PC-3 (cell line): ENCODE measurements around the gene THOC6. TPM values are rescaled to one million over a fixed set of nuclear protein-coding genes. Genes with fewer than 3 reads are reported as not detected.

Source experiments
- ATAC-seq: fragments of 200-7000 bp; cut with Tn5 transposase; 2 replicates; pipeline ENCODE4 v1.9.1; 2020; ENCODE audit warnings: mild to moderate bottlenecking, moderate library complexity
- BruUV-seq: library from RNA; stranded (reverse); fragments of 400-500 nt; replicated peaks from 2 replicates; lab custom pipeline; 2021; lab: Mats Ljungman, UMichigan
- CTCF ChIA-PET: fragments of 300-600 bp; sonication (Branson Sonifier 250); formaldehyde crosslinking; loops from one replicate; lab custom pipeline; 2022; ENCODE audit warnings: antibody characterized with exemption; lab: Charles Lee
- POLR2A ChIA-PET: fragments of 300-600 bp; sonication (Branson Sonifier 250); formaldehyde crosslinking; loops from one replicate; lab custom pipeline; 2022; ENCODE audit warnings: antibody characterized with exemption; ENCODE audit not compliant: unreplicated experiment; lab: Charles Lee
- DNase-seq: peaks from one replicate; pipeline ENCODE4 v3.0.0-alpha.2; 2015
- H2AFZ ChIP-seq: fragments of 300-600 bp; sonication (generic); 2 replicates; pipeline ENCODE4 v1.6.0; 2016; ENCODE audit warnings: antibody characterized with exemption, low read length
- H3F3A ChIP-seq: fragments of 300-600 bp; sonication (generic); one replicate; pipeline ENCODE4 v1.6.0; 2017; ENCODE audit warnings: antibody characterized with exemption, low read length, control low read depth, mild to moderate bottlenecking; ENCODE audit not compliant: unreplicated experiment
- H3K27ac ChIP-seq: fragments of 300-600 bp; sonication (generic); 2 replicates; pipeline ENCODE4 v1.5.1; 2016; ENCODE audit warnings: mild to moderate bottlenecking, low read length
- H3K27me3 ChIP-seq: fragments of 300-600 bp; sonication (generic); 2 replicates; pipeline ENCODE4 v1.6.1; 2016; ENCODE audit warnings: low read length, mixed read lengths
- H3K36me3 ChIP-seq: fragments of 300-600 bp; sonication (generic); 2 replicates; pipeline ENCODE4 v1.6.1; 2016; ENCODE audit warnings: low read depth, mixed run types, low read length, mixed read lengths
- H3K4me1 ChIP-seq: fragments of 300-600 bp; sonication (generic); 2 replicates; pipeline ENCODE4 v1.5.1; 2016; ENCODE audit warnings: low read length; ENCODE audit not compliant: insufficient read depth
- H3K4me2 ChIP-seq: fragments of 300-600 bp; sonication (generic); 2 replicates; pipeline ENCODE4 v1.6.0; 2016; ENCODE audit warnings: low read length
- H3K4me3 ChIP-seq: fragments of 300-600 bp; sonication (generic); 2 replicates; pipeline ENCODE4 v1.5.1; 2016; ENCODE audit warnings: mild to moderate bottlenecking, low read length, mixed read lengths
- H3K79me2 ChIP-seq: fragments of 300-600 bp; sonication (generic); 2 replicates; pipeline ENCODE4 v1.6.1; 2017; ENCODE audit warnings: low read length, mixed read lengths
- H3K9ac ChIP-seq: fragments of 300-600 bp; sonication (generic); 2 replicates; pipeline ENCODE4 v1.6.0; 2016; ENCODE audit warnings: mild to moderate bottlenecking, low read length
- H3K9me2 ChIP-seq: fragments of 300-600 bp; sonication (generic); replicated peaks from 2 replicates; pipeline ENCODE4 v1.6.1; 2016; ENCODE audit warnings: mixed run types, low read length, mixed read lengths
- H3K9me3 ChIP-seq: fragments of 300-600 bp; sonication (generic); 2 replicates; pipeline ENCODE4 v1.6.1; 2016; ENCODE audit warnings: low read length, mixed read lengths
- H4K20me1 ChIP-seq: fragments of 300-600 bp; sonication (generic); 2 replicates; pipeline ENCODE4 v1.6.1; 2016; ENCODE audit warnings: low read length, mixed read lengths
- CTCF ChIP-seq: fragments of 300-600 bp; sonication (generic); conservative IDR thresholded peaks from 2 replicates; pipeline ENCODE4 v1.5.1; 2017; ENCODE audit warnings: antibody characterized with exemption, low read depth, mild to moderate bottlenecking, low read length
- EZH2 ChIP-seq: fragments of 300-600 bp; sonication (generic); IDR thresholded peaks from one replicate; pipeline ENCODE4 v1.6.1; 2017; ENCODE audit warnings: antibody characterized with exemption, mild to moderate bottlenecking, low read length; ENCODE audit not compliant: unreplicated experiment
- EZH2phosphoT487 ChIP-seq: fragments of 300-600 bp; sonication (generic); IDR thresholded peaks from 2 replicates; pipeline ENCODE4 v1.6.1; 2018; ENCODE audit warnings: mild to moderate bottlenecking, antibody characterized with exemption, low read length, borderline replicate concordance
- intact Hi-C: fragments of 100-400 bp; cut with micrococcal nuclease; formaldehyde crosslinking; loops from 2 replicates; pipeline ENCODE4 v1.9.0; 2023
- total RNA-seq: library from RNA; depleted of rRNA; stranded (reverse); fragments of >200 nt; gene quantifications from 2 replicates; pipeline ENCODE4 v1.2.3, GENCODE V29; 2014

THOC6 gene
- total RNA-seq, 1 experiment from 2014 or later = 40.3 TPM

- no peaks in the 10 kb centered on the region for H3F3A ChIP-seq
- peaks cover 25% of the 10 kb centered on the region for H3K4me1 ChIP-seq
- no peak overlapping the region for H3K4me2 ChIP-seq
- H3K36me3 ChIP-seq = no peaks in the 10 kb centered on the region
- ChIA-PET POLR2A (no interaction called here), CTCF (no interaction called here)
- ATAC-seq (no peak), DNase-seq (no peak)
- no peak overlapping the region for H3K27ac ChIP-seq
- no peak for TF ChIP-seq EZH2
- TF ChIP-seq EZH2phosphoT487 = no peak
- no peak for TF ChIP-seq CTCF
- intact Hi-C loops = no loop called here
- H3K4me3 ChIP-seq = no peak overlapping the region
- no peaks in the 10 kb centered on the region for H4K20me1 ChIP-seq
- no peaks in the 10 kb centered on the region for H3K79me2 ChIP-seq
- no peak overlapping the region for H2AFZ ChIP-seq
- no peaks in the 10 kb centered on the region for H3K27me3 ChIP-seq
- H3K9ac ChIP-seq = no peak overlapping the region
- BruUV-seq = no TSS peak
- H3K9me3 ChIP-seq = no peaks in the 10 kb centered on the region
- no peaks in the 10 kb centered on the region for H3K9me2 ChIP-seq
Measured at GRCh38 chr16:3013998-3014690, 9.7 kb upstream of the THOC6 start.

- H3K9ac ChIP-seq = no peak overlapping the region
- H2AFZ ChIP-seq = no peak overlapping the region
- H3K79me2 ChIP-seq = no peaks in the 10 kb centered on the region
- H3F3A ChIP-seq = no peaks in the 10 kb centered on the region
- no peak overlapping the region for H3K4me2 ChIP-seq
- intact Hi-C loops = no loop called here
- ATAC-seq (no peak), DNase-seq (no peak)
- H3K36me3 ChIP-seq = no peaks in the 10 kb centered on the region
- no TSS peak for BruUV-seq
- ChIA-PET POLR2A (no interaction called here), CTCF (no interaction called here)
- no peak for TF ChIP-seq EZH2
- H3K4me3 ChIP-seq = no peak overlapping the region
- no peaks in the 10 kb centered on the region for H3K9me2 ChIP-seq
- no peaks in the 10 kb centered on the region for H4K20me1 ChIP-seq
- no peaks in the 10 kb centered on the region for H3K9me3 ChIP-seq
- peaks cover 17% of the 10 kb centered on the region for H3K4me1 ChIP-seq
- H3K27me3 ChIP-seq = no peaks in the 10 kb centered on the region
- H3K27ac ChIP-seq = no peak overlapping the region
Measured at GRCh38 chr16:3014971-3015370, 8.9 kb upstream of the THOC6 start.

GRCh38 chr16:3015865-3016521 lies 7.8 kb upstream of the THOC6 start:
- H3K27ac ChIP-seq = no peak overlapping the region
- H3K9me3 ChIP-seq = no peaks in the 10 kb centered on the region
- 0 out of 2 replicates have a peak, but pooled peaks cover under 1% of the 10 kb centered on the region for H3K36me3 ChIP-seq
- H3K4me2 ChIP-seq = no peak overlapping the region
- no TSS peak for BruUV-seq
- peaks cover 13% of the 10 kb centered on the region for H3K4me1 ChIP-seq
- no peaks in the 10 kb centered on the region for H3K9me2 ChIP-seq
- ATAC-seq (no peak), DNase-seq (no peak)
- H4K20me1 ChIP-seq = no peaks in the 10 kb centered on the region
- intact Hi-C loops = no loop called here
- H3K27me3 ChIP-seq = no peaks in the 10 kb centered on the region
- H2AFZ ChIP-seq = no peak overlapping the region
- H3K9ac ChIP-seq = no peak overlapping the region
- no peak overlapping the region for H3K4me3 ChIP-seq
- TF ChIP-seq EZH2phosphoT487 (no peak), EZH2 (no peak), CTCF (no peak)
- H3K79me2 ChIP-seq = peaks cover under 1% of the 10 kb centered on the region; the same call in 1 of the 2 replicates
- no peaks in the 10 kb centered on the region for H3F3A ChIP-seq
- ChIA-PET CTCF (no interaction called here), POLR2A (no interaction called here)
